HG03378 (cell line): ENCODE measurements around the gene MRTFA.
"Not testable (repeated sequence)": the region's sequence is repeated elsewhere in the genome, so short reads cannot be mapped to it uniquely, and the experiment has no call there.

Source experiments
- ATAC-seq: cut with Tn5 transposase; IDR thresholded peaks from one replicate; pipeline ENCODE4 v1.9.1; 2021; ENCODE audit warnings: mild to moderate bottlenecking, moderate library complexity; ENCODE audit not compliant: unreplicated experiment

MRTFA gene

GRCh38 chr22:40660730-40661129 lies 24.2 kb upstream of the MRTFA start:
- no peak for ATAC-seq

- no peak for ATAC-seq
Observed at GRCh38 chr22:40659166-40659565, 22.6 kb upstream of the MRTFA start.

GRCh38 chr22:40656651-40657050 lies 20.1 kb upstream of the MRTFA start:
- not testable (repeated sequence) for ATAC-seq

- not testable (repeated sequence) for ATAC-seq
Observed at GRCh38 chr22:40655941-40656340, 19.4 kb upstream of the MRTFA start.

DNA sequence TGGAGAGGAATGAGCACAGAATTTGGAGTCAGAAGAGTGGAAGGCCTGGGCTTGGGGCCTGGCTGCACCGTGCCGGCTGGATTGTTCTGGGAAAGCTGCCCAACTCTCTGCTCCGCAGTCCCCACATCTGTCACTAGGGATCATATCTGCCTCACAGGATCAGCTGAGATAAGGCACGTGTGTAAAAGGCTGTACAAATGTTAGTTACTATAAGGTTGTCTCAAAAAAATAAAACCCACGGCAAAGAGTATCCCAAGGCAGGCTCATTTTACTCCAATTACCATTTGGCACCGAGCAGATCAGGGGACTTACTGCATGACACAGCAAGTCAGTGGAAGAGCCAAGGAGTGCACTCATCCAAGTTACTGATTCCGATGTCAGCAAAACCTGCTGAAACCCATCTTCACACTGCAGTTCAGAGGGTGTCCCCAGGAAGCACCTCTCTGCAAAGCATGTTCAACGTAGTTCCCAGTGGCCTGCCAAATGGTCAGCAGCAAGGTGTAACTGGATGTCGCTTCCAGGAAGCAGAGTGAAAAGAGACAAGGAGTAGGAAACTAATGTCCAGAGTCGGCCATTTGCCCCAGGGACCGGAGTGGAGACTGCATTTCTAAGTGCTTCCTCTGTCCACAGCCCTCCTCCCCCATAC lies 18.1 kb upstream of the MRTFA start:
- ATAC-seq: no peak

- no peak for ATAC-seq
Observed at GRCh38 chr22:40653361-40653760, 16.8 kb upstream of the MRTFA start.

- peak; percentile 68 for ATAC-seq
Observed at GRCh38 chr22:40651563-40652501, 15.3 kb upstream of the MRTFA start.

- no peak for ATAC-seq
Observed at GRCh38 chr22:40651057-40651456, 14.5 kb upstream of the MRTFA start.

DNA sequence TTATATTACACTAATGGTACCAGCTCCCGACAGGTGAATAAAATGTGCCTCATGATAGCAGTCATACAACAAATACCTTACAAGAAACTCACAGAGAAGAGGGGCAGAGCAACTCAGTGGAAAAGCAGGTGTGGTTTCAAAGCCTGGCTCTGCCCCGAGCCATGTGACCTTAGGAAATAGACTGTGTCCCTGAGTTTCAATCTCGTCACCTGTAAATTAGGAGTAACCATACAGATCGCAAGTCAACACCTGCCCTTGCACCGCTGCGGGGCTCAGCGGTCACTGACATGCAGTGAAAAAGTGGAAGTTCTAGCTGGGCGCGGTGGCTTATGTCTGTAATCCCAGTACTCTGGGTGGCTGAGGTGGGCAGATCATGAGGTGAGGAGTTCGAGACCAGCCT lies 11.9 kb upstream of the MRTFA start:
- ATAC-seq: no peak

DNA sequence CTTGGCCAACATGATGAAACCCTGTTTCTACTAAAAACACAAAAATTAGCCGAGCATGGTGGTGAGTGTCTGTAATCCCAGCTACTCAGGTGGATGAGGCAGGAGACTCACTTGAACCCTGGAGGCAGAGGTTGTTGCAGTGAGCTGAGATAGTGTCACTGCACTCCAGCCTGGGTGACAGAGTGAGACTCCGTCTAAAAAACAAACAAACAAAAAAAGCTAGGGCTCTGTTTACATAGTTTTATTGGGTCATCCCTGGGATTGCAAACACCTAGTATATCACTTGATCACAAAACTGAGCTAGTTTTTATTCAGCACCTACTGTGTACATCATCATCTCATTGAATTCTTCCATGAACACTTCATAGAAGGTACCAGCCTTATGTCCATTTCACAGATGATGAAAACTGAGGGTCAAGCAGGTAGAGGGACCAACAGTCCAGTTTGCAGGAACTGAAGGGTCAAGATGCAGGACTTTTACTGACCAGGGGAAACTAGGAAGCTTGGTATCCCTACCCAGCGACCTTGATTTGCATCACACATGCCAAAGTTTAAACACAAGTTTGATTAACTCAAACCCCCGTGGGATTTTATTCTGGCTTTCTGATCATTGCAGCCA lies 9.2 kb upstream of the MRTFA start:
- ATAC-seq: no peak

- no peak for ATAC-seq
Observed at GRCh38 chr22:40642316-40642715, 5.8 kb upstream of the MRTFA start.

DNA sequence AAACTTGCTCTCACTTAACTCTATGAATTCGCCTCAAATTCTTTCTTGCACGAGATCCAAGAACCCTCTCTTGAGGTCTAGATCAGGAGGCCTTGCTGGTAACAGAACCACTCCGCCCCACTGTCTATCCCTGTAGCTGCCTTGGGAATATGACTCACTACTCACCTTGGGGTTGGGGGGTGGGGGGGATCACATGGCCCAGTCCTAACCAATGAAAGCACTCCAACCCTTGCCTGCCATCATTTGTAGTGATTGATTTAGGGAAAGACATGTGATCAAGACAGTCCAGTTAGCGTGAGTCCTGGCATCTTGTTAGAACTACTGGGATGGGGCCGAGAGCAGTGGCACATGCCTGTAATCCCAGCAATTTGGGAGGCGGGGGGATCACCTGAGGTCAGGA lies 4.8 kb upstream of the MRTFA start:
- no peak for ATAC-seq

DNA sequence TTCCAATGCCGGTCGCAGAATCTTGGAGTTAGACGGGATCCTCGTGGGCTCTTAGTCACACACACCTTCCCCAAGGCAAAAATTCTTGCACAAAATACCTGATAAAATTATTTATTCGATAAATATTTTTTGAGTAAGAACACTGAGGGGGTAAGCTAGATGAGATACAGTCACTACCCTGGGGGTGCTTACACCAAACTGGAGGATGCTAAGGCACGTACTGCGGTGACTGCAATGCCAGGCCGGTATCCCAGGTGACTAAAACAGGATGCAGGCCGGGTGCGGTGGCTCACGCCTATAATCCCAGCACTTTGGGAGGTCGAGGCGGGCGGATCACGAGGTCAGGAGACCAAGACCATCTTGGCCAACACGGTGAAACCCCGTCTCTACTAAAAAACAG lies 1.7 kb upstream of the MRTFA start:
- ATAC-seq: no peak

- peak; percentile 5 for ATAC-seq
Observed at GRCh38 chr22:40637183-40638150, 948 bp upstream of the MRTFA start.

DNA sequence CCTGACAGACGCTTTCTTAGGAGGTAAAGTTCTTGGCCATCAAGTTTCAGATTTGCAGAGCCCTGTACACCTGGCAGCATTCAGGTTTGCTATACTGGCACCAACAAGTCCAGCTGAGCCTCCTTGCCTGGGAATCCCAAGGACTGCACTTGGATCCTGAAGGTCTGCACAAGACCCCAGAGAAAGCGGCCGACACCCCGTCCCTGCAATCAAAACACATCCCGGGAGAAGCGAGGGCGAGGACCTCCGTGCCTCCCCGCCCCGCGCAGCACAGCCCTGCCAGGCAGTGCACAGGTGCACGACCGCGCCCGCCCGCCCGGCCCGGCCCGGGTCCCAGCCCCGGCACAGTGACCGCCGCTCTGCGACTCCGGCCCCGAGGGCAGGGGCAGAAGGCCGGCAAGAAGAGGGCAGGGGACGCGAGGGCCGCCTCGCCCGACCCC lies 559 bp downstream of the MRTFA start:
- ATAC-seq: no peak

GRCh38 chr22:40635043-40635939 lies 1.2 kb downstream of the MRTFA start:
- ATAC-seq: no peak

DNA sequence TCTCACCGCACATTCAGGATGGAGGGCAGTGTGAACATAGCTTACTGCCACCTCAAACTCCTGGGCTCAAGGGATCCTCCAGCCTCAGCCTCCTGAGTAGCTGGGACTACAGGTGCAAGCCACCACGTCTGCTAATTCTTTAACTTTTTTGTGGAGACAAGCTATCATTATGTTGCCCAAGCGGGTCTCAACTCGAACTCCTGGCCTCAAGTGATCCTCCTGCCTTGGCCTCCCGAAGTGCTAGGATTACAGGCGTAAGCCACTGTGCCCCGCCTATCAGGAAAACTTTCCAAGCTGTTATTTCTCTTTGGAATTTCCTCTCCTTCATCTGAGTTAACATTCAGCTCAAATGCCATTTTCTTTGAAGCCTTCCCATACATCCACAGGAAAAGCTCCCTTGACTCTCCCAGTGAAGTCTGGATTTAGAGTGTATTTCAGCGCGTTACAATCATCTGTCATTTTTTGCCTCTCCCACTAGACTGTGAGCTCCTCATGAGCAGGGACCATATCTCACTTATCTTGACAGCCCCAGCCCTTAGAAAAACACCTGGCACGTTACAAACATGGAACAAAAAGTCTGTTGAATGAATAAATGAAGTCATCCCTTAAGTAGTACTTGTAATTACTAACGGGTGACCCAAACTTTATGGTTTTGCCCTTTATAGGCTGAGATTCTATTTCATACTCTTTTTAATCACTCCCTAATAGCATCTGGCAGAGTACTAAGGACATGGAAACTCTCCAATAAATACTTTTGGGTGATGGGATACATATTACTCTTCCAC lies 2.2 kb downstream of the MRTFA start:
- ATAC-seq: no peak

DNA sequence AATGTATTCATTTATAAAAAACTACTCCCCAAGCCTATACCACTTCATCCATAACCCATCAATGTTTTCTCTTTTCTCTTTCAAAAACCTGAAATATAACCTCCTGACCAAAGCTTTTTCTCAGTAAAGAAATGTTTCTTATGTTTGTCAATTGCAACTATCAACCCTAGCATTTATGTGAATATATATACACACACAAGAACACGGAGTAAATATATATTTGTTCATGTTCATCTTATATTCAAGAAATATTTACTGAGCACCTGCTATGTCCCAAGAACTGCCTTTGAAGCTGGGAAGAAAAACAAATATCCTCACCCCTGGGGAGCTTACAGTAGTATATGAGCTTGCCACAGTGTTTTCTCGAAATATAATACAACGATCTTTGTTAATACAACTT lies 3.5 kb downstream of the MRTFA start:
- no peak for ATAC-seq

- ATAC-seq: no peak
Observed at GRCh38 chr22:40631925-40632324, 4.6 kb downstream of the MRTFA start.
